A673 (cell line): ENCODE measurements around the gene STK11. TPM values are rescaled to one million over a fixed set of nuclear protein-coding genes. Genes with fewer than 3 reads are reported as not detected.

Experiments used
- BruUV-seq: library from RNA; stranded (reverse); fragments of 400-500 nt; replicated peaks from 2 replicates; lab custom pipeline; 2021; lab: Mats Ljungman, UMichigan
- CTCF ChIA-PET: fragments of 300-600 bp; sonication (Branson Sonifier 250); formaldehyde crosslinking; loops from one replicate; lab custom pipeline; 2022; ENCODE audit warnings: antibody characterized with exemption; lab: Charles Lee
- POLR2A ChIA-PET: fragments of 300-600 bp; sonication (Branson Sonifier 250); formaldehyde crosslinking; loops from one replicate; lab custom pipeline; 2022; ENCODE audit warnings: antibody characterized with exemption; ENCODE audit not compliant: low non-redundant PET; lab: Charles Lee
- DNase-seq: peaks from one replicate; pipeline ENCODE4 v3.0.0-alpha.2; 2015; ENCODE audit warnings: low spot score
- H3K27ac ChIP-seq: fragments of 200-600 bp; sonication (generic); 2 replicates; pipeline ENCODE4 v1.5.1; 2016; ENCODE audit warnings: mixed run types, low read depth, mild to moderate bottlenecking, mixed read lengths, antibody characterized with exemption, low read length; ENCODE audit not compliant: poor library complexity, severe bottlenecking
- H3K27me3 ChIP-seq: fragments of 200-600 bp; sonication (generic); replicated peaks from 2 replicates; pipeline ENCODE4 v1.6.1; 2017; ENCODE audit warnings: mixed run types, low read depth, mild to moderate bottlenecking, mixed read lengths, antibody characterized with exemption, low read length; ENCODE audit not compliant: insufficient read depth, poor library complexity
- H3K36me3 ChIP-seq: fragments of 200-600 bp; sonication (generic); 2 replicates; pipeline ENCODE4 v1.6.1; 2016; ENCODE audit warnings: mixed run types, mild to moderate bottlenecking, mixed read lengths, antibody characterized with exemption, low read length; ENCODE audit not compliant: insufficient read depth, poor library complexity, severe bottlenecking
- H3K4me1 ChIP-seq: fragments of 200-600 bp; sonication (generic); 2 replicates; pipeline ENCODE4 v1.6.1; 2017; ENCODE audit warnings: mixed run types, mild to moderate bottlenecking, mixed read lengths, antibody characterized with exemption, low read length; ENCODE audit not compliant: insufficient read depth, poor library complexity, severe bottlenecking
- H3K4me3 ChIP-seq: fragments of 200-600 bp; sonication (generic); 2 replicates; pipeline ENCODE4 v1.5.1; 2016; ENCODE audit warnings: low read depth, mixed run types, mild to moderate bottlenecking, mixed read lengths, low read length; ENCODE audit not compliant: poor library complexity, severe bottlenecking
- H3K9me3 ChIP-seq: fragments of 200-600 bp; sonication (generic); 2 replicates; pipeline ENCODE4 v1.6.1; 2016; ENCODE audit warnings: mixed run types, low read depth, mild to moderate bottlenecking, mixed read lengths, antibody characterized with exemption, low read length; ENCODE audit not compliant: poor library complexity, severe bottlenecking
- EZH2 ChIP-seq: fragments of 200-600 bp; sonication (generic); IDR thresholded peaks from 2 replicates; pipeline ENCODE4 v1.6.1; 2017; ENCODE audit warnings: borderline replicate concordance, low read depth, mild to moderate bottlenecking, mixed read lengths, antibody characterized with exemption, low read length; ENCODE audit not compliant: poor library complexity, severe bottlenecking
- intact Hi-C: fragments of 100-400 bp; cut with micrococcal nuclease; formaldehyde crosslinking; loops from one replicate; pipeline ENCODE4 v1.10.0; 2022; ENCODE audit not compliant: unreplicated experiment
- total RNA-seq: library from RNA; stranded (reverse); gene quantifications from 2 replicates; pipeline ENCODE4 v1.2.3, GENCODE V29; 2021
- TF ChIP-seq, protein P1 (sequence below): fragments of 300-800, 200-600 bp; sonication (generic); conservative IDR thresholded peaks from 2 replicates; pipeline ENCODE4 v1.5.1; 2017; ENCODE audit warnings: low read depth, mild to moderate bottlenecking, antibody characterized with exemption, low read length, moderate library complexity, mixed read lengths

STK11 gene
- total RNA-seq, 1 experiment from 2014 or later: 64.9 TPM

- DNase-seq: no peak
- no peaks in the 10 kb centered on the region for H3K27me3 ChIP-seq
- H3K36me3 ChIP-seq: no peaks in the 10 kb centered on the region
- ChIA-PET POLR2A (no interaction called here), CTCF (no interaction called here)
- no peaks in the 10 kb centered on the region for H3K9me3 ChIP-seq
- TF ChIP-seq EZH2: no peak
- TF ChIP-seq, protein P1, sequence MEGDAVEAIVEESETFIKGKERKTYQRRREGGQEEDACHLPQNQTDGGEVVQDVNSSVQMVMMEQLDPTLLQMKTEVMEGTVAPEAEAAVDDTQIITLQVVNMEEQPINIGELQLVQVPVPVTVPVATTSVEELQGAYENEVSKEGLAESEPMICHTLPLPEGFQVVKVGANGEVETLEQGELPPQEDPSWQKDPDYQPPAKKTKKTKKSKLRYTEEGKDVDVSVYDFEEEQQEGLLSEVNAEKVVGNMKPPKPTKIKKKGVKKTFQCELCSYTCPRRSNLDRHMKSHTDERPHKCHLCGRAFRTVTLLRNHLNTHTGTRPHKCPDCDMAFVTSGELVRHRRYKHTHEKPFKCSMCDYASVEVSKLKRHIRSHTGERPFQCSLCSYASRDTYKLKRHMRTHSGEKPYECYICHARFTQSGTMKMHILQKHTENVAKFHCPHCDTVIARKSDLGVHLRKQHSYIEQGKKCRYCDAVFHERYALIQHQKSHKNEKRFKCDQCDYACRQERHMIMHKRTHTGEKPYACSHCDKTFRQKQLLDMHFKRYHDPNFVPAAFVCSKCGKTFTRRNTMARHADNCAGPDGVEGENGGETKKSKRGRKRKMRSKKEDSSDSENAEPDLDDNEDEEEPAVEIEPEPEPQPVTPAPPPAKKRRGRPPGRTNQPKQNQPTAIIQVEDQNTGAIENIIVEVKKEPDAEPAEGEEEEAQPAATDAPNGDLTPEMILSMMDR: no peak
- intact Hi-C loops: no loop called here
- no peak overlapping the region for H3K4me3 ChIP-seq
- no peak overlapping the region for H3K27ac ChIP-seq
- H3K4me1 ChIP-seq: peaks cover 4% of the 10 kb centered on the region
- no TSS peak for BruUV-seq
These were observed 45.5 kb upstream of the STK11 start for GRCh38 chr19:1159864-1160595.

- no peak for TF ChIP-seq EZH2
- TF ChIP-seq, protein P1: no peak
- Histone ChIP-seq H3K4me3 (no peak overlapping the region), H3K36me3 (no peaks in the 10 kb centered on the region), H3K9me3 (no peaks in the 10 kb centered on the region), H3K4me1 (no peaks in the 10 kb centered on the region), H3K27me3 (no peaks in the 10 kb centered on the region), H3K27ac (no peak overlapping the region)
- BruUV-seq: no TSS peak
- CTCF ChIA-PET: no interaction called here
- no peak for DNase-seq
- POLR2A ChIA-PET: no interaction called here
- intact Hi-C loops: no loop called here
These were observed 43.9 kb upstream of the STK11 start for GRCh38 chr19:1161716-1162115.

DNA sequence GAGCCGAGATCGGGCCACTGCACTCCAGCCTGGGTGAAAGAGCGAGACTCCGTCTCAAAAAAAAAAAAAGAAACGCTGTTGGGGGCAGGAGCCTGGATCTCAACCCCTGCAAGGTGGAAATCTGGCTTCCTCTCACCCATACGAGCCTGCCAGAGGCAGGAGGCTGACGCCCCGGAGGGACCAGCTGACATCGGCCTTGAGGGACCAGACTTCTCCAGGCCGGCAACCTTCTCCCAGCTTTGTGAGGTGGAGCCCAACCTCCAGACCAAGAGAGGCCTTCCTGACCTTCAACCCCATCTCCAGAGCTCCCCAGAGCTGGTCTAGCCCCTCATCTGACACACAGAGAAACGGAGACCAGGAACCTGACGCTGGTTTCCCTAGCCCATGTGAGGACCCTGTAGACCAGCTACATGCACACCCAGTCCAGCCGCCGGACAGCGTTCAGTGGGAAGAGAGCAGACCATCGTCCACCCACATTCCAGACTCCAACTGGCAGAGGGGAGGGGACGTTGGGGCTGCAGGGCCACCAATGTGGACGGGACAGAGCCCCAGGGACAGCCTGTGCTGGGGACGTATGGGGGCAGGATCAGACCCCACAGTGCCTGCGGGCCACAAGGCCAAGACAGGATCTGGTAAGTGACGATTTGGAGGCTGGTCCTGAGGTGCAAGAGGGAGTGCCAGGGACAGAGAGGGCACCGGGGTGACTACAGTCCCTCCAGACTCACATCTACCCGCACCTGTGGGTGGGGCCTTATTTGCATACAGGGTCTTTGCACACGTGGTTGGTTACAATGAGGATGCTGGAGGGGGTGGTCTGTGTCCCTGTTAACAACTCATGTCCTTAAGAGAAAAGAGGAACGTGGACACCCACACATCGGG, 42.9 kb upstream of the STK11 start:
- intact Hi-C loops: no loop called here
- POLR2A ChIA-PET: no interaction called here
- Histone ChIP-seq H3K36me3 (no peaks in the 10 kb centered on the region), H3K27ac (no peak overlapping the region), H3K9me3 (no peaks in the 10 kb centered on the region), H3K4me3 (no peak overlapping the region), H3K4me1 (no peaks in the 10 kb centered on the region), H3K27me3 (no peaks in the 10 kb centered on the region)
- TF ChIP-seq, protein P1: no peak
- TF ChIP-seq EZH2: no peak
- no TSS peak for BruUV-seq
- no peak for DNase-seq
- CTCF ChIA-PET: no interaction called here
